Measurements from ENCODE around the gene RAPGEF4. TPM values are rescaled to one million over a fixed set of nuclear protein-coding genes. Genes with fewer than 3 reads are reported as not detected.

The RAPGEF4 gene
- total and polyA plus RNA-seq, 9 of the 15 experiments (the other 6 are each of a cell fraction or from before 2014, with no cell fraction given), result 0.04 to 0.33 (median 0.13) TPM; not detected in 6

DNA sequence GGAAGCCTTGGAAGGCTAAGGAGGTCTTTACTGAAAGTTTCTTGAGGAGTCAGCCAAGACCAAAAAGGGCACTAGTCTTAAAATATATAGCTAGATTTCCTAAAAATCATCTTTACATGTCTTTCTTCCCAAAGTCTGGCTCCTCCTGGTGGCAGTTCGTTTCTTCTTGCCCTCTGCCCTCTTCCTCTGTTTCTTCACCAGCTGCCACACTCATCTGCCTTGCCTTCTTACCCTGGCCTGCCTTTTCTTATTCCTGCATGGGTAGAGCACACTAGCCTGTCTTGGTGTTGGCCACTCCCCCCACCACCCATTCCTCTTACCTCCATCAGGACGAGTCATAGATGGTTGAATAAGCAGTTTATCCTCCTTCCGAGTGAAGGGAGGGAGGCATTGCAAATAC, 129.8 kb downstream of the RAPGEF4 start:
- ChIA-PET CTCF (ENCODE audit: low intra/inter-chr PET ratio) (no interaction called here), POLR2A (no interaction called here)
- Histone ChIP-seq H3K36me3 (ENCODE audit: control insufficient read depth, insufficient read depth, low read length) (no peaks in the 10 kb centered on the region), H3K9me1 (ENCODE audit: control insufficient read depth, insufficient read depth, low read length) (no peaks in the 10 kb centered on the region), H3K79me2 (ENCODE audit: control insufficient read depth, insufficient read depth, low read length) (no peaks in the 10 kb centered on the region), H3K9ac (ENCODE audit: insufficient read depth in 1 of 2, low read depth in 2 of 2, low read length in 2 of 2) (no peak overlapping the region), H2AFZ (ENCODE audit: low read depth, low read length) (no peak overlapping the region), H3K27me3 (ENCODE audit: control insufficient read depth in 2 of 2, insufficient read depth in 2 of 2, low read length in 2 of 2) (no peaks in the 10 kb centered on the region; a peak in 2 of 5 replicates), H3K9me3 (replicated peaks; ENCODE audit: control insufficient read depth, insufficient read depth, low read depth, low read length) (no peaks in the 10 kb centered on the region), H3K4me2 (ENCODE audit: insufficient read depth, low read length) (no peak overlapping the region), H3K4me3 (no peak overlapping the region), H4K20me1 (replicated peaks; ENCODE audit: control insufficient read depth, insufficient read depth, low read length) (no peaks in the 10 kb centered on the region), H3K4me1 (replicated peaks in 1 of 2; ENCODE audit: control insufficient read depth in 2 of 2, insufficient read depth in 2 of 2, low read length in 2 of 2) (no peaks in the 10 kb centered on the region), H3K27ac (ENCODE audit: extremely low read depth, low read depth, low read length) (no peak overlapping the region)
- BruUV-seq (replicated peaks), result no TSS peak
- TF ChIP-seq, protein P1, sequence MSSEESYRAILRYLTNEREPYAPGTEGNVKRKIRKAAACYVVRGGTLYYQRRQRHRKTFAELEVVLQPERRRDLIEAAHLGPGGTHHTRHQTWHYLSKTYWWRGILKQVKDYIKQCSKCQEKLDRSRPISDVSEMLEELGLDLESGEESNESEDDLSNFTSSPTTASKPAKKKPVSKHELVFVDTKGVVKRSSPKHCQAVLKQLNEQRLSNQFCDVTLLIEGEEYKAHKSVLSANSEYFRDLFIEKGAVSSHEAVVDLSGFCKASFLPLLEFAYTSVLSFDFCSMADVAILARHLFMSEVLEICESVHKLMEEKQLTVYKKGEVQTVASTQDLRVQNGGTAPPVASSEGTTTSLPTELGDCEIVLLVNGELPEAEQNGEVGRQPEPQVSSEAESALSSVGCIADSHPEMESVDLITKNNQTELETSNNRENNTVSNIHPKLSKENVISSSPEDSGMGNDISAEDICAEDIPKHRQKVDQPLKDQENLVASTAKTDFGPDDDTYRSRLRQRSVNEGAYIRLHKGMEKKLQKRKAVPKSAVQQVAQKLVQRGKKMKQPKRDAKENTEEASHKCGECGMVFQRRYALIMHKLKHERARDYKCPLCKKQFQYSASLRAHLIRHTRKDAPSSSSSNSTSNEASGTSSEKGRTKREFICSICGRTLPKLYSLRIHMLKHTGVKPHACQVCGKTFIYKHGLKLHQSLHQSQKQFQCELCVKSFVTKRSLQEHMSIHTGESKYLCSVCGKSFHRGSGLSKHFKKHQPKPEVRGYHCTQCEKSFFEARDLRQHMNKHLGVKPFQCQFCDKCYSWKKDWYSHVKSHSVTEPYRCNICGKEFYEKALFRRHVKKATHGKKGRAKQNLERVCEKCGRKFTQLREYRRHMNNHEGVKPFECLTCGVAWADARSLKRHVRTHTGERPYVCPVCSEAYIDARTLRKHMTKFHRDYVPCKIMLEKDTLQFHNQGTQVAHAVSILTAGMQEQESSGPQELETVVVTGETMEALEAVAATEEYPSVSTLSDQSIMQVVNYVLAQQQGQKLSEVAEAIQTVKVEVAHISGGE (CRISPR knock-in tag; IDR thresholded peaks at IDR 0.05), result no peak
- TF ChIP-seq, protein P2, sequence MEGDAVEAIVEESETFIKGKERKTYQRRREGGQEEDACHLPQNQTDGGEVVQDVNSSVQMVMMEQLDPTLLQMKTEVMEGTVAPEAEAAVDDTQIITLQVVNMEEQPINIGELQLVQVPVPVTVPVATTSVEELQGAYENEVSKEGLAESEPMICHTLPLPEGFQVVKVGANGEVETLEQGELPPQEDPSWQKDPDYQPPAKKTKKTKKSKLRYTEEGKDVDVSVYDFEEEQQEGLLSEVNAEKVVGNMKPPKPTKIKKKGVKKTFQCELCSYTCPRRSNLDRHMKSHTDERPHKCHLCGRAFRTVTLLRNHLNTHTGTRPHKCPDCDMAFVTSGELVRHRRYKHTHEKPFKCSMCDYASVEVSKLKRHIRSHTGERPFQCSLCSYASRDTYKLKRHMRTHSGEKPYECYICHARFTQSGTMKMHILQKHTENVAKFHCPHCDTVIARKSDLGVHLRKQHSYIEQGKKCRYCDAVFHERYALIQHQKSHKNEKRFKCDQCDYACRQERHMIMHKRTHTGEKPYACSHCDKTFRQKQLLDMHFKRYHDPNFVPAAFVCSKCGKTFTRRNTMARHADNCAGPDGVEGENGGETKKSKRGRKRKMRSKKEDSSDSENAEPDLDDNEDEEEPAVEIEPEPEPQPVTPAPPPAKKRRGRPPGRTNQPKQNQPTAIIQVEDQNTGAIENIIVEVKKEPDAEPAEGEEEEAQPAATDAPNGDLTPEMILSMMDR (IDR thresholded peaks at IDR 0.05 in 2 of 3, conservative IDR thresholded peaks at IDR 0.05 in 1 of 3; ENCODE audit: insufficient read depth in 2 of 3, low read depth in 1 of 3, low read length in 3 of 3), result peak in 1 of 3 experiments; percentile 24; a peak in 1 of 6 replicates
- intact Hi-C loops (cut with micrococcal nuclease) (loop anchor here (2.0 kb wide), 1 partner anchor 157 kb away; no protein-coding TSS in a partner anchor), in situ Hi-C loops (cut with MboI) (no loop called here)
- ATAC-seq (no peak), DNase-seq (ENCODE audit: extremely low read depth in 1 of 4, low spot score in 3 of 4) (no peak), FAIRE-seq (no peak)
- WGBS (ENCODE audit: insufficient coverage, low coverage, missing lambda C conversion rate), result 0% methylated on average over 3 of the region's 3 CpGs

Measured in K562 (cell line).